H1 (cell line): ENCODE measurements around the gene PEPD. TPM values are rescaled to one million over a fixed set of nuclear protein-coding genes. Genes with fewer than 3 reads are reported as not detected.

Experiments used
- CEBPB ChIP-seq: IDR thresholded peaks from 2 replicates; pipeline ENCODE4 v1.6.1; 2012; ENCODE audit warnings: low read depth, low read length
- CREB1 ChIP-seq: IDR thresholded peaks from 2 replicates; pipeline ENCODE4 v1.6.1; 2012; ENCODE audit warnings: inconsistent platforms
- SP4 ChIP-seq: IDR thresholded peaks from 2 replicates; pipeline ENCODE4 v1.6.1; 2012; ENCODE audit warnings: low read length, inconsistent platforms
- SRF ChIP-seq: IDR thresholded peaks from 2 replicates; pipeline ENCODE4 v1.6.1; 2011; ENCODE audit warnings: mild to moderate bottlenecking, low read depth, low read length, moderate library complexity
- SUZ12 ChIP-seq: fragments of 200-600 bp; sonication (generic); IDR thresholded peaks from 2 replicates; pipeline ENCODE4 v1.6.1; 2012; ENCODE audit warnings: mild to moderate bottlenecking, inconsistent platforms, low read length, moderate library complexity, mixed read lengths
- TAF7 ChIP-seq: optimal IDR thresholded peaks from 2 replicates; pipeline ENCODE3; 2011; ENCODE audit warnings: low read depth, mild to moderate bottlenecking, inconsistent platforms, low read length, moderate library complexity, borderline replicate concordance
- USF2 ChIP-seq: IDR thresholded peaks from 2 replicates; pipeline ENCODE4 v1.6.1; 2011; ENCODE audit warnings: low read length, improper control_type of control experiment
- polyA plus RNA-seq, 7 experiments: library from polyadenylated mRNA; depleted of rRNA in 3 of 7; stranded (reverse) in 5 of 7; unstranded in 2 of 7; fragments of >200 nt in 5 of 7; fragments of 200-250 nt in 2 of 7; gene quantifications; 1 replicate in 5 of 7; 2 replicates in 1 of 7; 4 replicates in 1 of 7; pipeline versions ENCODE4 v1.2.1 to v1.2.3, GENCODE V29; 2011 to 2013; ENCODE audit warnings: missing spikeins in 2 of 7, mixed read lengths in 2 of 7
- total RNA-seq: library from RNA; stranded (reverse); fragmentation: NEBNext Ultra II Directional; extraction: Animal tissue kit (Norgen Biotek cat#: 25700); gene quantifications from 2 replicates; pipeline ENCODE4 v1.2.1, GENCODE V29; 2021

The PEPD gene
- total and polyA plus RNA-seq, 2 of the 8 experiments (the other 6 are each of a cell fraction or from before 2014, with no cell fraction given) = 84.1 to 178 TPM

DNA sequence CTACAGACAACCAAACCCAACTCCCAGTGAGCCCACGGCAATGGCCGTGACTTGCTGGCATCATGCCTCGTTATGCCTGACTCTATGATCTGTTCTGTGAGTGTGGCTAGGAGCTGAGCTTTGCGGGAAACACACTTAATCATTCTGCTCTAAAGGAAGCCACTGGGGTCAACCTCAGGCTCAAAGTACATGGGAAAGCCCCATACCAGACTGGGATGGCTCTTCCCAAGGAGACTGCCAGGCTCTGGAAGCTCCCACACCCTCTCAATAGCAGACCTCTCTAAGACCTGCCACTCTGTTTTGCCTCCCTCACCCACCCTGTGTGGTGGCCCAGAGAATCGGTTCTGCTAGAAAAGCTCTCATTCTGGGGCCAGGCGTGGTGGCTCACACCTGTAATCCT, 2.2 kb downstream of the PEPD start (continued):
- TF ChIP-seq USF2 (no peak), SP4 (no peak), SUZ12 (no peak), SRF (no peak), CREB1 (no peak), CEBPB (no peak), TAF7 (no peak)
